OCI-LY3 (cell line): Measurements from ENCODE around the gene GFAP.

ENCODE experiments used
- H2AFZ ChIP-seq: fragments of 200-600, 300-600 bp; shearing (Covaris generic); 2 replicates; pipeline ENCODE4 v1.6.0; 2014; ENCODE audit warnings: antibody characterized with exemption, low read depth, low read length
- H3K27ac ChIP-seq: fragments of 200-600, 300-600 bp; sonication (generic); 2 replicates; pipeline ENCODE4 v1.5.1; 2014; ENCODE audit warnings: mild to moderate bottlenecking, low read length, moderate library complexity, mixed read lengths
- H3K27me3 ChIP-seq: fragments of 200-600, 300-600 bp; sonication (generic); 2 replicates; pipeline ENCODE4 v1.6.1; 2014; ENCODE audit warnings: low read depth, low read length, mixed read lengths
- H3K36me3 ChIP-seq: fragments of 200-600, 300-600 bp; sonication (generic); replicated peaks from 2 replicates; pipeline ENCODE3; 2014; ENCODE audit warnings: low read depth, low read length, mixed read lengths
- H3K4me1 ChIP-seq: fragments of 300-600, 200-600 bp; sonication (generic); 2 replicates; pipeline ENCODE4 v1.6.1; 2014; ENCODE audit warnings: low read length, mixed read lengths
- H3K4me2 ChIP-seq: fragments of 200-600, 300-600 bp; sonication (generic); 2 replicates; pipeline ENCODE4 v1.6.1; 2014; ENCODE audit warnings: low read length, mixed read lengths
- H3K4me3 ChIP-seq: fragments of 300-600, 200-600 bp; sonication (generic); 2 replicates; pipeline ENCODE4 v1.5.1; 2014; ENCODE audit warnings: antibody characterized with exemption, mild to moderate bottlenecking, low read length, moderate library complexity
- H3K79me2 ChIP-seq: fragments of 300-600, 200-600 bp; shearing (Covaris generic); 2 replicates; pipeline ENCODE4 v1.6.1; 2014; ENCODE audit warnings: mild to moderate bottlenecking, low read length, mixed read lengths
- H3K9ac ChIP-seq: fragments of 300-600, 200-600 bp; shearing (Covaris generic); 2 replicates; pipeline ENCODE4 v1.6.0; 2014; ENCODE audit warnings: mild to moderate bottlenecking, low read length, moderate library complexity
- H3K9me3 ChIP-seq: fragments of 200-600, 300-600 bp; shearing (Covaris generic); 2 replicates; pipeline ENCODE4 v1.6.1; 2014; ENCODE audit warnings: low read length, mixed read lengths; ENCODE audit not compliant: insufficient read depth
- H4K20me1 ChIP-seq: fragments of 200-600, 300-600 bp; sonication (generic); 2 replicates; pipeline ENCODE4 v1.6.1; 2016; ENCODE audit warnings: low read length, mixed read lengths; ENCODE audit not compliant: insufficient read depth
- EZH2phosphoT487 ChIP-seq: fragments of 200-600 bp; shearing (Covaris generic); IDR thresholded peaks from 2 replicates; pipeline ENCODE4 v1.6.1; 2018; ENCODE audit warnings: antibody characterized with exemption, mixed run types, low read depth
- TF ChIP-seq, protein P1 (sequence below): fragments of 200-600, 300-600 bp; sonication (generic); IDR thresholded peaks from 2 replicates; pipeline ENCODE4 v1.5.1; 2014; ENCODE audit warnings: antibody characterized with exemption, low read length, low read depth

Gene GFAP

DNA sequence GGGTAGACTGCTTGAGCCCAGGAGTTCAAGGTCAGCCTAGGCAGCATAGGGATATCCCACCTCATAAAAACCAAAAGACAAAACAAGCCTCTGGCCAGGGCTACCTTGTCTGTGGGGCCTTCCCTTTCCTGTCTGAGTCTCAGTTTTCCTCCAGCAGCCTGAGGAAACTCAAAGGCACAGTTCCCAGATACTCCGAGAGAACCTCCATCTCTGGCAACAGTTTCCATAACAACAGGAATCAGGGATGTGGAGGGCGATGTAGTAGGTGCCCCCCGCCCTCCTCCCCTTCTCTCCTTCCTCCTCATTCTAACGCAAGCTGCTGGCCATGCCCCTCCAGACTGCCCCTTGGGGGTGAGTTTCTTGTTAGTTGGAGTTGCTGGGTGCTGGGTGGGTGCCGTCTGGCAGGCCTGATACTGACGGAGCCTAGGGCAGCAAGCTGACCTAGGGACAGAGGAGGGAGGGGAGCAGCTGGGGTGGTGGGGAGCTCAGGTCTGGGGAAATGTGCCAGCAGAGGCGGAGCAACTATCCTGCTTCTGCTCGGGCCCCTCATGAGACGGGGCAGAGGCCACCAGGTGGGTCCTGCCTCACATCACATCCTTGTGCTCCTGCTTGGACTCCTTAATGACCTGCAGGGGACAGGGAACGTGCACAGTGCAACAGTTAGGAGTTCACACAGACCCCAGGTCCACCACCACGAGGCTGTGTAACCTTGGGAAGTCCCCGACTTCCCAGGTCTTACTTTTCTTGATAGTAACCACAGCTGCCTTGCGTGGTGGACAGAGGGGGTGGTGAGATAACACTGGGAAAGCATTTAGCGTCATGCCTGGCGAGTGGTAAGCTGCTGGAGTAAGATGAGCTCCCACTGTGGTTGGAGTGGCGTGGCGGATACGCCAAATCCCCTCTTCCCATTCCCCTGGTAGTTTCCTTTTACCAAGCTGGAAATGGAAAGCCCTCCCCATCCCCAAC lies 8.3 kb downstream of the GFAP start:
- Histone ChIP-seq H4K20me1 (no peaks in the 10 kb centered on the region), H3K79me2 (no peaks in the 10 kb centered on the region), H3K27me3 (no peaks in the 10 kb centered on the region), H3K27ac (no peak overlapping the region), H3K9me3 (no peaks in the 10 kb centered on the region), H3K4me2 (no peak overlapping the region), H3K4me3 (no peak overlapping the region), H2AFZ (no peak overlapping the region), H3K4me1 (peaks cover 4% of the 10 kb centered on the region; the same call in 1 of the 2 replicates), H3K9ac (no peak overlapping the region), H3K36me3 (no peaks in the 10 kb centered on the region)
- no peak for TF ChIP-seq EZH2phosphoT487
- TF ChIP-seq, protein P1, sequence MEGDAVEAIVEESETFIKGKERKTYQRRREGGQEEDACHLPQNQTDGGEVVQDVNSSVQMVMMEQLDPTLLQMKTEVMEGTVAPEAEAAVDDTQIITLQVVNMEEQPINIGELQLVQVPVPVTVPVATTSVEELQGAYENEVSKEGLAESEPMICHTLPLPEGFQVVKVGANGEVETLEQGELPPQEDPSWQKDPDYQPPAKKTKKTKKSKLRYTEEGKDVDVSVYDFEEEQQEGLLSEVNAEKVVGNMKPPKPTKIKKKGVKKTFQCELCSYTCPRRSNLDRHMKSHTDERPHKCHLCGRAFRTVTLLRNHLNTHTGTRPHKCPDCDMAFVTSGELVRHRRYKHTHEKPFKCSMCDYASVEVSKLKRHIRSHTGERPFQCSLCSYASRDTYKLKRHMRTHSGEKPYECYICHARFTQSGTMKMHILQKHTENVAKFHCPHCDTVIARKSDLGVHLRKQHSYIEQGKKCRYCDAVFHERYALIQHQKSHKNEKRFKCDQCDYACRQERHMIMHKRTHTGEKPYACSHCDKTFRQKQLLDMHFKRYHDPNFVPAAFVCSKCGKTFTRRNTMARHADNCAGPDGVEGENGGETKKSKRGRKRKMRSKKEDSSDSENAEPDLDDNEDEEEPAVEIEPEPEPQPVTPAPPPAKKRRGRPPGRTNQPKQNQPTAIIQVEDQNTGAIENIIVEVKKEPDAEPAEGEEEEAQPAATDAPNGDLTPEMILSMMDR: no peak

DNA sequence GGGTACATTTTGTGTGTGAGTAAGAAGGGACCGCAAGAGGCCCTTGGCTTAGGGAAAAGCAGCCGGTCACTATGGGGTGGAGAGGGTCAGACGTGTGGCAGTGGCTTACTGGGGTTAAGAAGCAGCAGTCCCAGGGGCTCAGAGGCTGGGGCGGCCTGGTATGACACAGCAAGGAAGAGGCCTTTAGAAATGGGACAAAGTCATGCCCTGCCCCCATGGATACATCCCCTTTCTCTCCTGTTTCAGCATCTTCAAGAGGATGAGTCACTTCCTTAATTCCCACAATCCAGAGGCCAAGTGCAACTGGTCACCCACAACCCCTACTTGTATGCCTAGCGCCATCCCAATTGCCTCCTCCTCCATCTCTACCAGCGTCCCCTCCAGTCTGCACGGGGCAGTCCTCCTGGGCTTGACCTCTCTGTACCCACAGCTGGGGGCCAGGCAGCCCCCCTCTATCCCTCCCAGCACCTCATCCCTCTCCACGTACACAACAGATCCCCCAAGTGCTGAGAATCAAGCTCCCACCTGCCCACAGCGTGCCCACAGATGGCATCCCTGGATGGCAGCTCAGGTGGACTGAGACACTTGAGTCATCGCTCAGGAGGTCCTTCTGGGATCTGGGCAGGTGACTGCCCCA lies 9.2 kb downstream of the GFAP start:
- Histone ChIP-seq H3K4me3 (no peak overlapping the region), H3K27me3 (peaks cover 3% of the 10 kb centered on the region; the same call in 1 of the 2 replicates), H3K4me1 (peaks cover 4% of the 10 kb centered on the region; the same call in 1 of the 2 replicates), H3K36me3 (no peaks in the 10 kb centered on the region), H3K9ac (no peak overlapping the region), H3K79me2 (no peaks in the 10 kb centered on the region), H3K4me2 (no peak overlapping the region), H3K9me3 (no peaks in the 10 kb centered on the region), H3K27ac (no peak overlapping the region), H2AFZ (no peak overlapping the region), H4K20me1 (no peaks in the 10 kb centered on the region)
- no peak for TF ChIP-seq EZH2phosphoT487
- TF ChIP-seq, protein P1: no peak

DNA sequence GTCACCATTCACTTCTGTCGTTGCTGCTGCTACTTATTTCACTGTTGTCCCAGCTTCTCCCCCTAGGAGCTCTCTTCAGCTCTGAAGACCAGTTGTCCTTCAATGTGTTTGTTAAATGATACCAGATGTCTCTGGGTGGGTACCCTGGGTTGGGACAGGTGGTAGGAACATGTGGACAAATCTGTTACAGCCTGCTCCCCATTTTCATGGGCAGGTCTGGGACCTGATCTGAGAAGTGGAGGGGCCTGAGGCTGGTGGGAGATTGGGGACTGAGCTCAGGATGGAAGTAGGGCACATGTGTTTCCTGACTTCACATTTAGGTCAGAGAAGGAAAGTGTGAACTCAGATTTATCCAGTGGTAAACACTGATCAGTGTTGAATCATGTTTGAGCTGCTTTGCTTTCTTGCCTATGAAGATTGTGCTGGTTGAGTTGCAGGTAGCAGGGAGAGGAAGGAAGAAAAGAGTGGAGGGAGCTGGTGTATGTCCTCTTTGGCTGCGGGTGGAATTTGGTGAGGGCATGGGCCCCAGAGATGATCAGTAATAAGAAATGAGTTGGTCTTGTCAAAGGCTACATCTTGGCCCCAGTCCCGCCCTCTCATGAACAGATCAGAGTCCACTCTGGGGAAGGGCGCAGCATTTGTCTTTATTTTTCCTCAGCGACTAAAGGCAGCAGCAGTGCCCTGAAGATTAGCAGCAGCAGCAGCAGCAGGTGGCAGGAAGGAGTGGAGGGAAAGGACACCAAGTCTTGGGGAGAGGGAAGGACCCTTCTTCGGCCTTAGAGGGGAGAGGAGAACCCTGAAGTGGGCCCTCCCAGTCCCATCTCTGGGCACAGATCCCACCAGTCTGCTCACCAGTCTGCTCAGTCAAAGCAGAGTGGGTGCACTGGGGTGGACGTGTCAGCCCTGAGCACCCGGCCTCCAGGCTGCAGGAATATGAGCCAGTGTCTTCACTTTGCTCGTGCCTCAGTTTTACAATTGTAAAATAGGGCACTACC lies 10.0 kb downstream of the GFAP start:
- H3K9me3 ChIP-seq: no peaks in the 10 kb centered on the region
- no peak overlapping the region for H3K4me3 ChIP-seq
- peaks cover 6% of the 10 kb centered on the region; the same call in 1 of the 2 replicates for H3K4me1 ChIP-seq
- no peak for TF ChIP-seq EZH2phosphoT487
- TF ChIP-seq, protein P1: no peak
- no peaks in the 10 kb centered on the region for H3K36me3 ChIP-seq
- H4K20me1 ChIP-seq: no peaks in the 10 kb centered on the region
- H2AFZ ChIP-seq: no peak overlapping the region
- no peak overlapping the region for H3K27ac ChIP-seq
- no peaks in the 10 kb centered on the region for H3K79me2 ChIP-seq
- H3K9ac ChIP-seq: no peak overlapping the region
- no peak overlapping the region for H3K4me2 ChIP-seq
- peaks cover 5% of the 10 kb centered on the region; the same call in 1 of the 2 replicates for H3K27me3 ChIP-seq
